Occipital lobe (tissue), 2 donors: ENCODE measurements around the gene VPS16. TPM values are rescaled to one million over a fixed set of nuclear protein-coding genes. Genes with fewer than 3 reads are reported as not detected.

Experiments used
- DNase-seq: peaks from one replicate; lab custom pipeline; 2025; lab: John Stamatoyannopoulos, UW
- total RNA-seq: library from RNA; depleted of rRNA; stranded (reverse); fragments of >200 nt; gene quantifications from one replicate; pipeline ENCODE4 v1.2.3, GENCODE V29; 2014

The VPS16 gene
- 51.3 TPM for total RNA-seq

DNA sequence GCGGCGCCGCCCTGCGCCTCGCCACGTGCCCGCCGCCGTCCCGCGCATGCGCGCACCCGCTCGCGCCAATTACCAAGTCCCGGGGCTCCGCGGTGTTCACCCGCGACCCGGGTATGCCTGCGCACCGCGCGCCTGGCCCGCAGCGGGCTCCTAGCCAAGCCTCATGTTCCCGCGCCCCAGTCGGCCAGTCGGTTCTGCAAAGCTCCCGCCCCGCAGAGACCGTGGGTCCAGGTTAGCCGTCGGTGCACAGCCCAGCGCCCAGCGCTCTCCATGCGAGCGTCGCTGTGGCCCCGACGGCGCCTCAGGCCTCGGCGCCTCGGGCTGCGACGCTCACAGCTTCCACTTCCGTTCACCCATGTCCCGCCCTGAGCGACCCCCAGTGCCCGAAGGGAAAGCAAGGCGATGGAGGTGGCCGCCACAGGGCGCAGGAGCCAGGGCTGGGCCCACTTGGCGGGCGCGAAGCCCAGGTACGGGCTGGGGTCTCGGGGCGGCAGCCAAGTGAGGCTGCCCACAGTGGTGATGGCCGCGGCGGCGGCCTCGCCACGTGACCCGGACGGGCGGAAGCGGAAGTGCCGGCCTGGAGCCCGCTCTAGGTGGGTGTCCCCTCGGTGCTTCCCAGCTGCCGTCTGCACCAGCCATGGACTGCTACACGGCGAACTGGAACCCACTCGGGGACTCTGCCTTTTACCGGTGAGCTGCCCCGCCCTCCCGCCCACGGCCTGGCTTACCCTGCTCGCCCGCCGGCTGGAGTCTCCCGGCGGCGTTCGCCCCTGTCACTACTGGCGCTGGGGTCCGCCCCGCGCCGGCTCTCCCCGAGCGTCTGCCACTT, at the start of gene VPS16, which contains the start of gene PCED1A:
Gene VPS16 (plus strand): TSS at position 608 of the 829 bp plus-strand sequence. CDS start 30 bp downstream, at position 638.
Gene PCED1A (minus strand): TSS at position 518 of the 829 bp plus-strand sequence. CDS start 743 bp downstream, outside the sequence.
- peak; percentile 82 for DNase-seq

DNA sequence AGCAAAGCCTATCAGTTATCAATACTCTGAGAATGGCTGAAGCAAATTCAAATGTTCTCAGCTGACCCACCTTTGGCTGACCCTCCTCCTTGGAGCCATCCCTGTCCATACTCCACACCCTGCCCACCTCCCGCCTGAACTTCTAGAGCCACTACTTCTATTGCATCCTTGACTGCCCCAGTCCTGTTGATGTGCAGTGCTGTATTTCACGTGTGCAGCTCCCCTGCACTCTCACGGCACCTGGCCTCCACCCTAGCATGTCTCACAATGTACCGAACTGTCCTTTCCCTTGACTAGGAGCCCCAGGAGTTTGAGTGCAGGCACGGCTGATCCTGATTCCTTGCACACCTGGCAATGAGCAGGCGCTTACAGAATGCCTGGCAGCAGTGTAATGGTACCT, 47.1 kb upstream of the VPS16 start:
- no peak for DNase-seq

DNA sequence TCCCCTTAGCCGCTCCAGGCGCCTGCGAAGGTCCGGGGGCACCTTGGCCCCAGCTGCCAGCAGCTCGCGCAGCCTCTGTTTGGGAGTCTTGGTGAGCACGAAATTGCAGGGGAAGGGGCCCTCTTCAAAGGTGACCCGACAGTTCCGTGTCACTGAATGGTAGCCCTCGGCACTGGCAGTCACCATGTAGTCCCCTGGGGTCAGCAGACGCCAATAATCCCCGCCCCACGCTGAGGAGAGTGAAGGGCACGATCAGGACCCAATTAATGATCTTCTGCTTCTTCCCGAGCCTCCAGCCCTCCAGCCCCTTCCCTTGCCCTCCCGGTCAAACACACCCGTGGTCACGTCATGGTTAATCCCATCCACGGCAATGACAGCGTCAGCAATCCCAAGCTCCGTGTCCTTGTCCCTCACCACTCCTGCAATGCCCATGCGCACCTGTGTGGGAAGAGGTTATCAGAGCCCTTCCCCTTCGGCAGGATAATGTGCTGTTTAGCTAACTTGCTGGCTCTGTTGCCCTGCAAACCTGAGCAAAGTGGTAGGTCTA, 46.3 kb upstream of the VPS16 start:
- no peak for DNase-seq

DNA sequence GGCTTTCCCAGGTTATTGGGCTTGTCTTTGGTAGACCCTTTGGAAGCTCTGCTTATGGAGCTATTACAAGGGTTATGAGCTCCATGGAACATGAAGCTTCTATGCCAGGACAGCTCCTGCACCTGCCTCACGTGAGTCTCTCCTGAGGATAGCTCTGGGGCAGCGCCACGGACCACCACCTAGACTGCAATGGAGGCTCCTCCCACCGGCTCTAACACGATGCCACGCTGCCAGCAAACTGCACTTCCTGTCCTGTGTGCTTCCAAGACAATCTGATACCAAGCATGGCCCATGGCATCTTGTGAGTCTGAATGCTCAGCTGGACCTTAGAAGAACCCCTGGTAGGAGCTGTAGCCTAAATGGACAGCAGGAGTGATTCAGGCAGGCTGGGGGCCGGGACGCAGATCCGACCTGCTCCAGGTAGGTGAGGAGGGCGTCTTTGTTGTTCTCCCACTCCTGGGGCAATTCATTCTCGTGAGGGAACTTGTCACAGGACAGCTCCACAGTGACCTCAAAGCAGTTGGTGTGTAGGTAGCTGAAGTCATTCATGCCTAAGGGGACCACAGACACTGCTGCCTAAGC, 45.6 kb upstream of the VPS16 start:
- no peak for DNase-seq

DNA sequence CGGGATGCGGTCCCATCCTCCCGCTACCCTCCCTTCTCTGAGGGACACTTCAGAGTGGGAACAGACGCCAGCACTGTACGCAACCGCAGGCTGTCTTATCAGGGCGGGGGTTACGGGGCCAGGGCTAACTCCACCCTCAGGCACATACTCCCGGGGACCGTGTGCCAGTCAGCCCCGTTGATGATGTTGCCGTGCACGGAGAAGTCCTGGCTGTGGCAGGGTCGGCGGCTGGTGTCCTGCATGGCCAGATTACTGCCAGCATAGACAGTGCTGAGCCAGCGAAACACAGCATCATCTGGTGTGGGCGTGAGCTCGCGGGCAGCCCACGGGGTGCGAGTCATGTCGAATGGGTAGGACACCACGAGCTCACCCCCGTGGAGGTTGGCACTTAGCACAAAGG, 45.1 kb upstream of the VPS16 start:
- DNase-seq: no peak

DNA sequence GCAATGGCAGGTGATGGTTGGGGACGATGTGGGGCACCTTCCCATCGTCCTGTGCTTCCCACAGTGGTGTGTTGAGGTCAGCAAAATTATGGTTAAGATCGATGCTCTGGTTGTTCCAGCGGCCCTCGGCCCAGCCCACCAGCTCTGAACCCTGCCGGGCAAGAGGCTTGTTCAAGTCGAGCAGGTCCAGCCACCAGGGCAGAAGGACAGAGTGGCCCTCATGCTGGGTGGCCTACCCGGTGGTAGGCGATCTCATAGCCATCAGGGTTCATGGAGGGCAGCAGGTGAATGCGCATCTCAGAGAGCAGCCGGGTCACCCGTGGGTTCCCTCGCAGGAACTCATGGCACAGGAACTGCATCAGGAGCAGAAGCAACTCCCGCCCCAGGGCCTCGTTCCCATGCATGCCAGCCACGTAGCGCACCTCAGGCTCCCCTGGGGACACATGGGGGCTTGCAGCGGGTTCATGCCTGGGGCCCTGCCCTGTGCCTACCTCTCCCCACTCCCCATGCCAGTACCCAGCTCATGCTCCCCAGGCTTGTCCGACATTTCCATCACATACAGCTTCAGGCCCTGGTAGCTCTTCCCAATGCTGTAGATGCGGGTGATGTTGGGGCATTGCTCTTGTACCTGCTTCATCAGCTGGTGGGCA, 44.4 kb upstream of the VPS16 start:
- DNase-seq: no peak

DNA sequence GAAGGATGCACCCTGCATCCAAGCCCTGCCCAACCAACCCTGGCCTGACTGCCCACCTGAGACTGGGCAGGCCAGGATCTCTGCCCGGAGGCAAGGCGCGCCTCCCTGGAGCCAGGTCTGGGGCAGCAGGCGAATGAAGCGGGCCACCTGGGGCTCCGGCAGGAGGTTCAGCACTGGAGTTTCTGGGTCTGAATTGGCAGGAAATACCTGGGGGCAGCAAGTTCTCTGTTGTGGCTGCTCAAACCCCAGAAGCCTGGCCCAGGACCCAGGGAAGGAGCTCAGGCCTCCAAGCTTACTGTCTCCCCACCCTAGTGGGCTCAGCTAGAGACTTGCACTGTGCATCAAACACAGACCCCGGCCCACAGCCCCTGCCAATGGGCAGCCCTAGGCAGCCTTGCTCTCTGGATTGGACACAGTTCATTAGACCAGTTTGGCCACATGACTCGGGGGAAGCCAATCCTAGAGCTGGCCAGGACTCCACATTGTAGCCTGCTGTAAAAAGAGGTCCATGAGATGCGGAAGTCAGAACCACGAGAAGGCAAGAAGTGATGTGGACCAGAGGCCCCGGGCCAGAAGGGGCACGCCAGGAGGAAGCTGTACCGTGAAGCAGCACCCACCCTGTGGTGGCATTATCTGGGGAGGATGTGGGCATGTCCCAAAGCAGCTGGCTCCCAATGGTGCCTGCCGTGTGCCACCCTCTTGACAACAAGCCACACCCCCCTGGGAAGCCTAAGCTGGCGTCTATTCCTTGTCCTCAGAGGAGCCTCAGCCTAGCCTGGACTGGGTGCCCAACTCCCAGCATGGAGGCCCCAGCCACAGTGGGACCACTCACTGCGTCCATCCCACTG, 43.2 kb upstream of the VPS16 start:
- no peak for DNase-seq

DNA sequence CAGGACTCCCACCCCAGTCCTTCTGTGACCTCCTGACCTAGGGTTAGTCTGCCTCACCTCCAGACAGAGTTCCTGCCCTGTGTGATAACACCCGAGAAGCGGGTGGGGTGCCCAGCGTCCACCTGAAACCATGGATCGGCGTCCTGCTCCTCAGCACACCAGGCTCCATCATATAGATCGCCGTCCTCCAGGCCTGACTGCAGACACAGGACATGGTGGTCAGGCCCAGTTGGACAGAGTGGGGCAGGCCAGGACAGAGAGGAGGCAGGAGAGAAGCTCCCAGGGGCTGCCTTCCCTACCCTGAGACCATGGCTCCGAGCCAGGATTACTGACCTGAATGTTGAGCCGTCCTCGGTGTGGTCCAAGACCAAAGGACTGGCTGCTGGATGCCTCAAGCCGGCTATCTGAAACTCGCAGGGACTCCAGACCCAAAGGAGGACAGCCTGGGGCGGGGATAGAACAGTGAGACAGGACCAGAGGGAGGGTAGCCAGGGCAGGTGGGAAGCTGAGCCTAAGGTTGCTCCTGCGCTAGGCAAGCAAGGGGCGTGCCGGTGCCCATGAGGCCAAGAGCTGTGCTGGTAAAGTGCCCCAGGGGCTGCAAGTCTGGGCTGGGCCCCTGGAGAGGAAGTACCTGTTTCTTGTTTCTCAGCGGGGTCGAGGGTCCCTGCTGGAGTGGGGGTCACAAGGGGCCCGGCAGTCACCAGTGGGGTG, 42.3 kb upstream of the VPS16 start:
- no peak for DNase-seq

DNA sequence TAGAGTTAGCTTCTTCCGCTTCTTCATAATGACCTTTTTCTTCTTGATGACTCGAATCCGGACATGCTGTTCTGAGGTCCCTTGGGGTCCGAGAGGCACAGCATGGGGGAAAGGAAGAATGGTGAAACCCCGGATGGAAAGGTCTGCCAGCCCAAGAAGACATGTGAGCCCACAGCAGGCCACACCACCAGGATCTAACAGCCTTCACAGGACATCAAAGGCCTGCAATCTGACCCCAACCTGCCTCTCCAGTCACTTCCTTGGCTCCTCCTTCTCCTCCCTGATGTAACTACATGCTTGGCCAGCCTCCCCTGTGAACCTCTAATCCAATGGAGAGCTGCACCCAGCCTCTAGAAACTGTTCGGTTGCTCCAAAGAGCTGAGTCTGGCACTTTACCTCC, 41.7 kb upstream of the VPS16 start:
- no peak for DNase-seq

DNA sequence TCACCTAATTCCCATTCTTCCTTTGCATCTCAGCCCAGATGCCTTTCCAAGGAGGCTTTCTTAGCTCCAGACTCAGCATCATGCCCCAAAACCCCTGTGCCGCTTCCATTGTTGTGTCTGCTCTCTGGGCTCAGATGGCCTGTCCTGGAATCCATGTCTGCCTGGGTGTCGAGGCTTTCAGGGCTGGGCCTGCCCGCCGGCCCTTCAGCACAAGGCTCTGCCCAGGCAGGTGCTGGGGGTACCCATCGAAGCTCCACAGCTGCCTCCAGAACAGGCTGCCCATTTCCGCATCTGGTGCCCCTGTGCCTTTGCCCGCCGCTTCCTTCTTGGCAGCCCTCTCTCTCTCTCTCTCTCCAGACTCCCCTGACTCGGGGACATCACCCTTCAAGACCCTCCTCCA, 41.3 kb upstream of the VPS16 start:
- DNase-seq: no peak

DNA sequence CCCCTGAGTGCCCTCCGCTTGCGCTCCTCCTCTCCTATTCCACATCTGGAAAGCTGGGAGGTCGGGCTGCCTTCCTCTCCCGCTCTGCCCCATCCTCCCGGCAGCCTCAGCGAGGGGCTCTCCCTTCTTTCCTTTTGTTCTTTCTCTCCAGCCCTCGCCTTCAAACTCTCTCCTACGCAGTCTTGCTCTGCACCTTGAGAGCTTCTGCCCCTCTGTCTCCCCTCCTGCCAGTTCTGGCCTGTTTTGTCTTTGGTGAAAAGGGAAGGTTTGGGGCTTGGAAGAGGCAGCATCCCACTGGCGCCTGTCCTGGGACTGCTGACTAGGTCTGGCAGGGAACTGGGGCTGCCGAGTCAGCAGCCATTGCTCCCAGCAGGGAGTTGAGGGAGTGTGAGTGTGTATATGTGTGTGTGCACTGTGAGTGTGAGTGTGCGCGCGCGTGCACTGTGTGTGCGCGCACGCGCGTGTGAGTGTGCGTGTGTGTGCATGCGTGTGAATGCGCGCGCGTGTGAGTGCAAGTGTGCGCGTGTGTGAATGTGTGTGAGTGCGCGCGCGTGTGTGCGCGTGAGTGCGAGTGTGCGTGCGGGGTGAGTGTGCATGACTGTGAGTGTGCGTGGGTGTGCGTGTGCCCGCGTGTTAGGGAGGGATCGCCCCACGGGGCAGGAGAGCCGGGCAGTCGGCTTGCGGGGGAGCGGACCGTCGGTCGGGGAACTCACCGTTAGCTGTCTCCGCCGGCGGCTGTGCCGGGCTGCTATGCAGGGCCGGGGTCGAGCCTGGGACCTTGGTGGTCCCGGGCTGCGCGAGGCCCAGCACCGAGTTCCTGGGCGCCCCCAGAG, 40.6 kb upstream of the VPS16 start:
- DNase-seq: no peak

DNA sequence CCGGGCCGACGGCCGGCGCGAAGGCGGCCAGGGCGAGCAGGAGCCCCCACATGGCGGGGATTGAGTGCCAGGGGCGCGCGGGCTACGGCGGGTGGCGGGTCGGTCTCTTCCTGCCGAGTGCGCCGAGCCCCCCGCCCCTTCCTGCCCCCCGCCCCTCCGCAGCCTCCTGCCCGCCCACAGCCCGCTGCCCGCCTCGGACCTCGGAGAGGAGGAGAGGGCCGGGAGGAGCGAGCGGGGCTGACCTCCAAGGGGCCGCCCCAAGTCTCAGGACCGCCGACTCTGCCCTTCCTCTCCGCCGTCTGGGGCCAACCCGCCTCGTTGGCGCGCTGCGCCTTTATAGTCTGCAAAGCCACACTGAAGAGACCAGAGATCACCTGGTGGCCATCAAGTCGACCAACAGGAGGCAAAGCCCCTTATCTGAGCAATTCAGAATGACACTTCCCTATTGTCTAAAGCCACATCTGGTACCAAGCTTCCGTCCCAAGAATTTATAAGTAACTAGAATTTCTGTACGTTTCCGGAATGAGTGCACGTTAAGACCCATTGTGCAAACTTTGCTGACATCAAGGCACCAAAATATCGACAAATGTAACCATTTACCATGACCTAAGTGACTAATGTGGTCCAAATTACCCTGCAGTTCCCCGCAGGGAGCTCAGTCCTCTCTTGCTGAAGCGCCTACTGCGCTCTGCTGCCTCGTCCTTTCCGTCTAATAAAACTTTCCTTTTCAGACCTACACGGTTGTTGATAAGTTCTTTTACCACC, 39.8 kb upstream of the VPS16 start, which contains the start of gene CPXM1:
Gene CPXM1 (minus strand): TSS at position 107 of the 765 bp plus-strand sequence. CDS start 55 bp downstream, at position 52.
- no peak for DNase-seq

DNA sequence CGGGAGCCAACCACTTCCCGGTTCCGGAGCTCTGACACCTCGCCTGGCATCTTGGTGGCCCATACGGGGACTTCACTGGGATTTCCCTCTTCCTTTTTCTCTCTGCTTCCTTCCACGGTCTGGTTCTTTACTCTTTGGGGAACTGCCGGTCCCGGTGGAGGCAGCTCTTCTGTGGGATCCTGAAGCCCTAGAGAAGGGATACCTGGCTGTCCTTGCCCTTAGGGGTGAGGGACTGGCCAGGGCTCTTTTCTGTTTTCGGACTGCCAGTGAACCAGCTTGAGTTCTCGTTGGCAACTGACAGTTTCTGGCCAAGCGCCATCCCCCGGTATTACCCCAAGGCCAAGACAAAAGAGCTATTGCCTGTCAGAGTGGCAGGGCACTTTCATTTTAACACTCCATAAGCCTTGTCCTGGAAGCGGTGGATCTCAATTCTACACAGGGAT, 39.2 kb upstream of the VPS16 start:
- DNase-seq: no peak

DNA sequence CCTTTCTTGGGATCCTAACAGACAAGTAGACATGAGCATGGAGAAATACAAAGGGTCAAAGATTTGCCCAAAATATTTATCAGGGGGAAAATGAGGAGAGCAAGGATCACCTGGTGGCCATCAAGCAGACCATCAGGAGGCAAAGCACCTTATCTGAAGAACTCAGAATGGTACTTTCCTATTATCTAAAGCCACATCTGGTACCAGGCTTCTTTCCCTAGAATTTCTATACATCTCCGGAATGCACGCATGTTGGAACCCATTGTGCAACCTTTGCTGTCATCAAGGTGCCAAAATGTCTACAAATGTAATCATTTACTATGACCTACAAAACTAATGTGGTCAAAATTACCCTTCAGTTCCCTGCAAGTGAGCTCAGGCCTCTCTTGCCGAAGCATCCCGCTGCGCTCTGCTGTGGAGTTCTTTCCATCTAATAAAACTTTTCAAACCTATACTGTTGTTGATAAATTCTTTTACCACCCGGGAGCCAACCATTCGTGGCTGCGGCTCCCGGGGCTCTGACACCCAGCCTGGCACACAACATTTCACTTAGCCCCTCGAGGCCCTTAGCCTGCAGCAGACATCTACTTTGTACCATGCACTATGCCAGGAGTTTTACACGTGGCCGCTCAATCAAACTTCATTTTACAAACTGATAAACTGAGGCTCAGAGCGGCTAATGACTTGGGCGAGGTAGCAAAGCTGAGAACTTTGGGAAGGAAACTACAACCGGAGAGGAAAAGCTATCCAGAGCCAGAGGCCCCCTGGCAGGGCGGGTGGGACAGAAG, 36.3 kb upstream of the VPS16 start:
- DNase-seq: no peak

DNA sequence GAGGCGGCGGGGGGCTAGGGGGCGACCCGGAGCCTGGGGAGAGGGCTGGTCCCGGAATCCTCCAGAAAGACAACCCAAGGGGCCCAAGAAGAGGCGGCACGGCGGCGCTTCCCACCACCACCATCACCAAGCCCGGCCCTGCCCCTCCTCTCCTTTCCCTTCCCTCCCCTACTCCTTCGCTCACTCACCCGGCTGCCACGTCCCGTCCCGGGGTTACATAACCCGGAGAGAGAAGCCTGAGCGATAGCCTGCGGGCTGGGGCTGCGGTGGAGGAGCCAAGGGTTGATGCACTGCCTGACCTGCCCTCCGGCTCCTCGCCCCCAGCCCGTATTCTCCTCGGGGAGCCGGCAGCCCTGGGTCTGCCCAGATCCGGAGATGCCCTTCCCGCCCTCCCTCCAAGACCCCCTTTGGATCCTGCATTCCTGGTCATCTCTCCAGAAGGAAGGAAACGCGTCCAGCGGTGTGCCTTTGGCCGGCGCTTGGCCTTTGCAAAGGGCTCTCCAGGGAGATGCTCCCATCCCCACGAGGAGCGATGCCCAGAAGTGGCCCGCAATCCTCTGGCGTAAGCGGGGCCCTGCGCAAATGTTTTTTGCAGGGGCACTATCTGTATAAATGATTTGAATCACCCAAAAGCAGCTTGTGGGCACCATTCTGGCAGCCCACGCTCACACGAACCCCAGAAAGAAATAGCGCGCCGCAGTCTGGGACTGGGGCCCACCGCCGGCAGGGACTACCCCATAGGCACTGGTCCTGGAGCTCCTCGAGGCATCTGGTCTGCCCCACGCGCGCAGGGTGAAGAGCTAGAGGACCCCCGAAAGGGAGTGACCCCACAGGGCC, 35.5 kb upstream of the VPS16 start:
- no peak for DNase-seq

DNA sequence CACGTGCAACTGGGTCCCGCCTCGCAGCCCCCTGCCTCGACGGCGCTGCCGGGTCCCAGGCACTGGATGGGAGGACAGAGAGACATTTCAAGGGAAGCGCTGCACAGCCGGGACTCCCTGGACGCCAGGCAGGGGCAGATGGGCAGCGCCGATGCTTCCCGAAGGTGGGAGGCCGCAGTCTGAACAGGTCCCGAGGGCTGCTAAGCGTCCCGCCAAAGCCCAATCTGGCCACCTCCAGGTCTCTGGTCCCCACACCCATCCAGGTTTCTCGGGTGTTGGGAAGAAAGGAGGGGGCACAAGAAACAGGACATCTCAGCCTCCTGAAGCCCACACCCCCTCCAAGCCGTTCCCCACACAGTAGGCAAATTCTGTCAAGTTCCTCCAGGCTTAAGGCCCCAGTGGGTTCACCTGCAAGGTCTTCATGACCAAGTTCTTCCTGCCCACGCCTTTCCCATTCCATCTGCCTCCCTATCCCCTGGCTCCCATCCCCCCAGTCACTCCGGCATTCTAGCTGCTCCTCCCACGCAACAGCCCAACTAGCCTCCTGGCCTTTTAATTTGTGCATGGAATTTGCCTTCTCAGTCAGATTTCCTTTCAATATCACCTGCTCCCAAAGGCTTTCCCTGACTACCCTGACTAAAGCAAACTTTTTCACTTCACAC, 34.7 kb upstream of the VPS16 start:
- DNase-seq: no peak

DNA sequence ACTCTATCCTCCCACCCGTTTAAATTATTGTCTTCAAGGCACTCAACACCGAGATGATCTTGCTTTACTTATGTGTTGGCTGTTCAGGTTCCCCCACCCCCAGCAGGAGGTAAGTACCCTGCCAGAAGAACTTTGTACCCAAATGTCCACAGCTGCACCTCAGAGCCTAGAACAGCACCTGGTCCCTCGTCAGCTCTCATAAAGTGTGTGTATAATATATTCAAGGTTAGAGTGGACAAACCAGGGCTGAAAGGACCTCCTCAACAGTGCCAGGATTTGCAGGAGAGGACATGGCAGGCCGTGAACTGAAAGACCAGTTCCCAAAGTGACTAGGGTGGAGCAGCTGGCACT, 34.2 kb upstream of the VPS16 start:
- no peak for DNase-seq
